HG02884 (cell line): ENCODE measurements around the gene TMEM9B.
A peak's percentile ranks its signal among the peaks of the same experiment; 100 is the strongest.
"Not testable (repeated sequence)": the region's sequence is repeated elsewhere in the genome, so short reads cannot be mapped to it uniquely, and the experiment has no call there.

Experiments used
- ATAC-seq: cut with Tn5 transposase; IDR thresholded peaks from one replicate; pipeline ENCODE4 v1.9.1; 2021; ENCODE audit warnings: mild to moderate bottlenecking, moderate library complexity; ENCODE audit not compliant: unreplicated experiment

Gene TMEM9B

DNA sequence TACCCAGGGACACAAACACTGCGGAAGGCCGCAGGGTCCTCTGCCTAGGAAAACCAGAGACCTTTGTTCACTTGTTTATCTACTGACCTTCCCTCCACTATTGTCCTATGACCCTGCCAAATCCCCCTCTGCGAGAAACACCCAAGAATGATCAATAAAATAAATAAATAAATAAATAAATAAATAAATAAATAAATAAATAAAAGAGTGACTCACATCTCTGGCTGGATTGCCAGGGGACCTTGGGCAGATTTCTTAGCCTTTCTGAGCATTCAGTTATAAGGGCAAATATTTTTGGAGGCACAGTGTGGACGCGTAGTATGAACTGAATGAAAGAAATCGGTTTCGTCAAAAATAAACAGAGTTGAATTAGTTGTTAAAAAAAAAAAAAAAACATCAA lies 15.1 kb upstream of the TMEM9B start:
- not testable (repeated sequence) for ATAC-seq

GRCh38 chr11:8973121-8973520 lies 8.9 kb upstream of the TMEM9B start:
- ATAC-seq, result no peak

GRCh38 chr11:8971924-8972316 lies 7.7 kb upstream of the TMEM9B start:
- ATAC-seq, result no peak

- ATAC-seq, result no peak
Measured at GRCh38 chr11:8971196-8971923, 7.1 kb upstream of the TMEM9B start.

DNA sequence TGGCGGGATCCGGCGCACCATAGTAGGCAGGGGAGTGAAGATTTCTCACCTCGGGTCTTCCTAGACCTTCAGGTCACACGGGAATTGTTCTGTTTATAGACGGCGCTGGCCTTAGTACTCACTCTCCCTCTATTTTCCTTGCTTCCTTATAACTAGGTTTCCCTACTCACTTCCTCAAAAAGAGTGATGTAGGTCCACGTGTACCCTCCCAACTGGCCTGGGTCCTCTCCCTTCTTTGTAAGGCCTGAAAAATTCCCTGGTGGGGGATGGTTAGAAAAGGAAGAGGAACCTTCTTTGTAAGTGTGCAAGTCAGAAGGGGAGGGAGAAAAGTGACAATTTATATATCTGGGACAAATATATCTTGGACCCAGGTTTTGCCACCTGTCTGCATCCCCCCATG lies 2.9 kb upstream of the TMEM9B start:
- ATAC-seq, result no peak

GRCh38 chr11:8963569-8964323 lies 496 bp downstream of the TMEM9B start:
- ATAC-seq, result peak; percentile 58

DNA sequence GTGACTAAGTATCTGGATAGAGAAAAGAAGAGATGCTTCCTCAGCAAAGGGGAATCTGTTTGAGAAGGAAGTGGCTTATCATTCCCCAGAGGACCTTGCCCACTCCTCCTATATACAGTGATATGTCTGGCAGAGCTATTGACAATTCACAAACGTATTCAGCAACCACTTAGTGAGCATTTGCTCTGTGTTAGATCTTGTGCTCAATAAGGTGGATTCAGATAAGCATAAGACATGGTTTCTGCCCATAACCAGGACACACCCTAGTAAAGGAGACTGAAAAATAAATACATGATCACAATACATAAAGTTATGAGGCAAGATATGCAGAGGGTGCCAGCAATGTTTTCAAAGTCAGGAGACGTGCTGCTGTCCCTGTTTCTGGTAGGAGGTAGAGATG lies 1.4 kb downstream of the TMEM9B start:
- no peak for ATAC-seq

DNA sequence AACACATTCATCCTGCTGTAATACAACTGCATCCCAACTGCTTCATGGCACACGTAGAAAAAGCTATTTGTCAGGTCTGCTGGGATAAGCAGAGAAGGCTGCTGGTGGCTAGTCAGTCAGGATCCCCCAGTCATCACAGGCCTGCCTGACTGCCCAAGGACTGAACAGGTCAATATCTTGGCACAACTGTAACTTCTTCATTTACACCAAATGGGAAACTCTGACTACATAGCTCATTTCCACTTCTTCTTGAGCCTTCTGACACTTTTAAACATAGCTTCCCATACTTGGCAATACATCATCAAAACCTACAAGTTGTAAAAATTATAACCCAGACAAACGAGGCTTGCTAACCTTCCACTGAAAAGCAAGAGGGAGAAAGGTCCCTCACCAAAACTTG lies 2.8 kb downstream of the TMEM9B start:
- no peak for ATAC-seq

GRCh38 chr11:8959546-8960166 lies 4.6 kb downstream of the TMEM9B start:
- ATAC-seq, result peak; percentile 37

DNA sequence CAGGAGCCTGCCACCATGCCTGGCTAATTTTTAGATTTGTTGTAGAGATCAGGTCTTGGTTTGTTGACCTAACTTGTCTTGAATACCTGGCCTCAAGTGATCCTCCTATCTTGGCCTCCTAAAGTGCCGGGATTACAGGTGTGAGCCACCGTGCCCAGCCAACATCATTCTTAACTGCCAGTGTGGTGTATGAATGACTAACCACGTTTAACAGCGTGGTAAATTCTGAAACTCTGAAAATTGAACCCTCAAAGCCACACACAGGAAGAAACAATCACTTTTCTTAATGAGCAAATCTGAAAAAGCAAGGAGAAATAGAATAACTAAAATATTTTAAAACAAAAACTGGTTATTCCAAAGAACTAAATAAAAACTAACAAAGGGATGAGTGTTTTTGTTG lies 7.4 kb downstream of the TMEM9B start:
- no peak for ATAC-seq

GRCh38 chr11:8948886-8949285 lies 15.4 kb downstream of the TMEM9B start:
- no peak for ATAC-seq

DNA sequence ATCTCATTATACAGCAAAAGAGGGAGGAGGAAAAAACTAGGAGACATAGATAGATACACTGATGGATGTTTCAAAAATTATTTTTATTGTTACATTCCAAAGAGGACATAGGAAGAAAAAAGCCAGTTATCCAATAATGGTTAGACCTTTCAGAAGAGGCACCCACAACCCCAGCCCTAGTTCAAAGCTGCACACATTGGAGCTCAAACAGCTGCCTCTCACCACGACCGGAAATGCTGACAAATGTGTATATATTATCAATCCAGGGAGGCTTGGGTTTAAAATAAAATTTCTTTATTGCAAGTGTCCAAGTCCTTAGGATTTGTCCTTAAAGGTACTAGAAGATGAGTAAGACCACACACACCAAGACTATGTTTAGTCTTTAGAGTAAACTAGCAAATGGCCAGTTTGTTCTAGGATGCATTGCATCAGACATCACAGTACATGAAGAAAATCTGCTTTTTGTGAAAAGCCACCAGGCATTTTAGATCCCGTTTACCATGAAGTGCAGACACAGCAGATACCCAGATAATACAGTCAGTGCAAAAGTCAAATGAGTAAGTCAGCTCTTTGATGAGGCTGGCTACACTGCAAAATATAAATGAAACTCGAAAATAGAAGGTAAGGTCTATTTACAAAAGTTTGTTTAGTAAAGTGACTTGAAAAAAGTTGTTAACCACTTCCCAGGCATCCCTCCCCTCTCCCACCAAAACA lies 16.9 kb downstream of the TMEM9B start:
- ATAC-seq, result no peak

- no peak for ATAC-seq
Measured at GRCh38 chr11:8942518-8943066, 21.6 kb downstream of the TMEM9B start, which contains the start of gene ASCL3. TSS of gene ASCL3 (minus strand) at chr11:8943016. CDS start at chr11:8938161, 4,855 bp downstream.

DNA sequence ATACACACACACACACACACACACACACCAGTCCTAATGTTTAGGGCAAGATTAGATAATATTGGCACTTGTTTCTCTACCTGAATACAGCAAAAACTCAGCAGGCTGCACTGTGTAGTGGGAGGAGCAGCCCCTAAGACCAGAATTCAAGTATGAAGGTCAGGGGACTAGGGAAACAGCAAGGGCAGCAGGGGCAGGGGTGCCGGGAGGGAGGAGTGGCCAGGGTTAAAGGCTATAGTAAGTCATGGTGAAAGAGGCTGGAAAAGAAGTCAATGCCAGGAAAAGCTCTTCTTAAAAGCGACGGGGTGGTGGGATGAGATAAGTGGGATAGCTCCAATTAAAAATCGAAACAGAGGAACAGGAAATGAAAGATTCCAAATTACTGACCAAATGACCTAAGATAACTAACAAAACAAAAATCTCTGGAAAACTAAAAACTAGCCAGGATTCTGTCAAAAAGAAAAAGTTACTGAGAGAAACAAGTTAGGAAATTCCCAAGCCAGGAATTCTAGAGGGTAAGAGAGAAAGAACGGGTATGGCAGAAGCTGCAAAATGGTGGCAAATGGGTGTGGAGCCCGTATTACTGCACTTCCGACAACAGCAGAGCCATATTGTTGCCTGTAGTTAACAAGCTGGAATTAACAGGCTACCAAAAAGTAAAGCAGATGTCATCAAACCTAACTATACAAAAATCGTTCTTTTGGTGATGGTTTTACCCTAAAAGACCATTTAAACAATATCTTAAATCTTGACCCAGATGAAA lies 22.7 kb downstream of the TMEM9B start:
- no peak for ATAC-seq

GRCh38 chr11:8937659-8938058 lies 26.6 kb downstream of the TMEM9B start:
- no peak for ATAC-seq

DNA sequence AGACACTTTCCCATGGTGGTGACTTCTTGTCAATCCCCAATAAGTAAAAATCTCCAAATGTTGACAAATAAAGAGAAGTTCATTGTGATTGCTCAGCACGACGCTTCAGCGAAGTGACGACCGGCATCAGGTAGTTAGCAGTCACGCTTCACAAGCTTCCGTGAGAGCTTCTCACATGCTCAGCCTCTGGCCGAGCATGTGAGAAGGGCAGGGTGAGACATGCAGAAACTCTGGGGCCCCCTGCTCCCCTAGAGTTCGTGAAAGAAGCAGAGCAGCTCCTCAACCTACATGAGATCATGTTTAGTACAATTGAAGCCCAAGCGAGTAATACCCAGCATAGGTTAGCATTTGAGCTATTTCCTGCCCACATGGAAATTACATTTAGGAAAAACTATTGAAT lies 27.1 kb downstream of the TMEM9B start:
- no peak for ATAC-seq

DNA sequence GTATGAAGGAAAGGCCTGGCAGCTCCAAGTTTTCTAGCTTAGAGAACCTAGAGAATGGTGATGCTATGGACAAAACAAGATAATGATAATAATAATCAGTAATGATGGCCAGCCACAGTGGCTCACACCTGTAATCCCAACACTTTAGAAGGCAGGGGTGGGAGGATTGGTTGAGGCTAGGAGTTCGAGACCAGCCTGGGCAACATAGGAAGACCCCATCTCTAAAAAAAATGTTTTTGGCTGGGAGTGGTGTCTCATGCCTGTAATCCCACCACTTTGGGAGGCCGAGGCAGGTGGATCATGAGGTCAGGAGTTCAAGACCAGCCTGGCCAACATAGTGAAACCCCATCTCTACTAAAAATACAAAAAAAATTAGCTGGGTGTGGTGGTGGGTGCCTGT lies 28.5 kb downstream of the TMEM9B start:
- not testable (repeated sequence) for ATAC-seq

- no peak for ATAC-seq
Measured at GRCh38 chr11:8934742-8935488, 29.3 kb downstream of the TMEM9B start.

- ATAC-seq, result no peak
Measured at GRCh38 chr11:8933931-8934330, 30.3 kb downstream of the TMEM9B start.
